MCF 10A (cell line): Measurements from ENCODE around the gene WFIKKN2. TPM values are rescaled to one million over a fixed set of nuclear protein-coding genes. Genes with fewer than 3 reads are reported as not detected.

Experiments
- BruUV-seq: library from RNA; stranded (reverse); fragments of 400-500 nt; replicated peaks from 2 replicates; lab custom pipeline; 2021; lab: Mats Ljungman, UMichigan
- CTCF ChIA-PET: fragments of 300-600 bp; sonication (Branson Sonifier 250); formaldehyde crosslinking; extraction: SDS; loops from one replicate; lab custom pipeline; 2021; ENCODE audit warnings: antibody characterized with exemption, inconsistent platforms; lab: Yijun Ruan, JAX
- POLR2A ChIA-PET: fragments of 300-600, 350-650 bp; sonication (Branson Sonifier 250); formaldehyde crosslinking; extraction: SDS; loops from one replicate; lab custom pipeline; 2020; ENCODE audit warnings: antibody characterized with exemption, inconsistent platforms; lab: Yijun Ruan, JAX
- DNase-seq: peaks from one replicate; pipeline ENCODE4 v3.0.0-alpha.2; 2018; ENCODE audit not compliant: unreplicated experiment
- H3K27ac Mint-ChIP-seq: one replicate; pipeline ENCODE4 v1.8.0; 2022; ENCODE audit warnings: mild to moderate bottlenecking, low read depth, mixed read lengths; ENCODE audit not compliant: unreplicated experiment
- H3K27me3 Mint-ChIP-seq: one replicate; pipeline ENCODE4 v1.8.0; 2022; ENCODE audit warnings: mixed read lengths; ENCODE audit not compliant: insufficient read depth, unreplicated experiment
- H3K36me3 Mint-ChIP-seq: one replicate; pipeline ENCODE4 v1.8.0; 2022; ENCODE audit warnings: mild to moderate bottlenecking, moderate library complexity, mixed read lengths; ENCODE audit not compliant: insufficient read depth, unreplicated experiment
- H3K4me1 Mint-ChIP-seq: one replicate; pipeline ENCODE4 v1.8.0; 2022; ENCODE audit warnings: mixed read lengths; ENCODE audit not compliant: insufficient read depth, unreplicated experiment
- H3K4me3 Mint-ChIP-seq: one replicate; pipeline ENCODE4 v1.8.0; 2022; ENCODE audit warnings: mild to moderate bottlenecking, moderate library complexity, mixed read lengths; ENCODE audit not compliant: unreplicated experiment
- H3K9me3 Mint-ChIP-seq: one replicate; pipeline ENCODE4 v1.8.0; 2022; ENCODE audit warnings: mixed read lengths; ENCODE audit not compliant: unreplicated experiment
- intact Hi-C: fragments of 100-400 bp; cut with micrococcal nuclease; formaldehyde crosslinking; loops from 2 replicates; pipeline ENCODE4 v1.14.1; 2022
- total RNA-seq: library from RNA; stranded (reverse); gene quantifications from 2 replicates; pipeline ENCODE4 v1.2.3, GENCODE V29; 2022
- TF ChIP-seq, protein P1 (sequence below): fragments of 200-600 bp; IDR thresholded peaks from one replicate; pipeline ENCODE4 v1.8.0; 2022; ENCODE audit warnings: antibody characterized with exemption, mild to moderate bottlenecking; ENCODE audit not compliant: unreplicated experiment

Gene WFIKKN2
- total RNA-seq, 1 experiment from 2014 or later: not detected

DNA sequence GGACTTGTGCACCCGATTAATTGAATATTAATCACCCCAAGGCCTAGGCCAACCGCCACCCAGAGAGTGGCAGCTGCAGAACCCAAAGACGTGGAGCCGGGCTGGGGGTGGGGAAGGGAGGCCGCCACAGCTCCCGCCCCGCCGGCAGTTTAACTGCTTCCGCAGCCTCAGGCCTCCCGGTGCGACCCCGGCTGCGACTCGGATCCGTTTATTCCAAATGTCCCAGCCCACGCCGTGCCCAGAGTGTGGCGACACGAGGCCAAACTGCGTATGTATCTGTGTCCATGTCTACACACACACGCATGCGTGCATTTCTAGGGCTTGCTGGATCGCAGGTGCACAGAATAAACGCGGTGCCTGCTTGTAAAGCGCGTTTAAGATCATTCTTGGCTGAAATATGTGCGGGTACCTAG, 31.6 kb downstream of the WFIKKN2 start:
- H3K36me3 Mint-ChIP-seq: peaks cover 43% of the 10 kb centered on the region
- H3K27ac Mint-ChIP-seq: peak overlapping the region; percentile 93
- TF ChIP-seq, protein P1, sequence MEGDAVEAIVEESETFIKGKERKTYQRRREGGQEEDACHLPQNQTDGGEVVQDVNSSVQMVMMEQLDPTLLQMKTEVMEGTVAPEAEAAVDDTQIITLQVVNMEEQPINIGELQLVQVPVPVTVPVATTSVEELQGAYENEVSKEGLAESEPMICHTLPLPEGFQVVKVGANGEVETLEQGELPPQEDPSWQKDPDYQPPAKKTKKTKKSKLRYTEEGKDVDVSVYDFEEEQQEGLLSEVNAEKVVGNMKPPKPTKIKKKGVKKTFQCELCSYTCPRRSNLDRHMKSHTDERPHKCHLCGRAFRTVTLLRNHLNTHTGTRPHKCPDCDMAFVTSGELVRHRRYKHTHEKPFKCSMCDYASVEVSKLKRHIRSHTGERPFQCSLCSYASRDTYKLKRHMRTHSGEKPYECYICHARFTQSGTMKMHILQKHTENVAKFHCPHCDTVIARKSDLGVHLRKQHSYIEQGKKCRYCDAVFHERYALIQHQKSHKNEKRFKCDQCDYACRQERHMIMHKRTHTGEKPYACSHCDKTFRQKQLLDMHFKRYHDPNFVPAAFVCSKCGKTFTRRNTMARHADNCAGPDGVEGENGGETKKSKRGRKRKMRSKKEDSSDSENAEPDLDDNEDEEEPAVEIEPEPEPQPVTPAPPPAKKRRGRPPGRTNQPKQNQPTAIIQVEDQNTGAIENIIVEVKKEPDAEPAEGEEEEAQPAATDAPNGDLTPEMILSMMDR: no peak
- no TSS peak for BruUV-seq
- no peaks in the 10 kb centered on the region for H3K9me3 Mint-ChIP-seq
- intact Hi-C loops: loop anchor here (1.0 to 5.0 kb wide), 3 partner anchors 37 to 285 kb away; partner anchors contain the start of gene NME1
- DNase-seq: no peak
- ChIA-PET CTCF (interaction anchor here (0.7 to 4.7 kb wide), 13 partner anchors 12 to 96 kb away, joined by 3 to 30 read pairs (median 4); no protein-coding TSS in a partner anchor), POLR2A (interaction anchor here (0.7 to 10.4 kb wide), 44 partner anchors 9 to 471 kb away, joined by 3 to 473 read pairs (median 7); partner anchors contain the start of genes LUC7L3, NME1, NME2 and SPAG9)
- H3K4me1 Mint-ChIP-seq: peaks cover 17% of the 10 kb centered on the region
- no peaks in the 10 kb centered on the region for H3K27me3 Mint-ChIP-seq
- peak overlapping the region; percentile 73 for H3K4me3 Mint-ChIP-seq

DNA sequence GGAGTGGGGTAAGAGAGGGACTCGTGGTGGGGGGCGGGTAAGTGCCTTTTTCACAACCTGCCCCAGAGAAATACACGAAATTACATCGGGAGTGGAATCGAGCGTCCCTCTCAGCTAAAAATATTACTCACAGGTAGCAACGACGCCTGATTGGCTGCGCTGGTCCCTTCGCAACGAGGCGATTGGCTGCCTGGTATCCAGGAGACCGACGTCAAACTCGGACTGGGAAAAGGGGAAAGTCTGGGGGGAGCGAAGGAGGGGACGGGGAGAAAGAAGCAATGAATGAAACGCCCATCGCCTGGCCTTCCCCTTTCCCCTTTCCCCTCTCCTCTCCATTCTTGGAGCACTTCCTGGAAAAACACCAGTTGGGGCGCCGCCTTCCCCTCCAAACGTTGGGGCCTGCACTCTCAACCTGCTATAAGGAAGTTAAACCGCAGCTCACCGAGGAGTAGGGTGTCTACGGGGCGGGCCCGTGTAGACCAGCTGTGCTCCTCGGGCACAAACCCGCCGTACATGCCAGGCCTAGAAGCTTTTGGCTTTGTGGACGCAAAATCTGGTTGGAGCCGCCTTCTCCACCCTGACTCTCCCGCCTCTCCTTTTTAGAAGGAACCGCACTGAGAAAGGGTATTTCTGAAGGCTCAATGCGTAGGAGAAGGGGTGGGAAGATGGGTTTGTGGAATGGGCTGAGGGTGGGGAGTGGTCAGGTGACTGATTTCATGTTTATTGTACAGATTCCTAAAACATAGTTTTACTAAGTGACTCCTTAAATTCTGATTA, 32.2 kb downstream of the WFIKKN2 start:
- H3K36me3 Mint-ChIP-seq: peaks cover 37% of the 10 kb centered on the region
- peak overlapping the region; percentile 93 for H3K27ac Mint-ChIP-seq
- TF ChIP-seq, protein P1: no peak
- peak; percentile 98 for DNase-seq
- no TSS peak for BruUV-seq
- H3K4me1 Mint-ChIP-seq: peaks cover 15% of the 10 kb centered on the region
- intact Hi-C loops: loop anchor here (1.0 to 5.0 kb wide), 2 partner anchors 37 to 285 kb away; partner anchors contain the start of gene NME1
- H3K9me3 Mint-ChIP-seq: no peaks in the 10 kb centered on the region
- peak overlapping the region; percentile 73 for H3K4me3 Mint-ChIP-seq
- H3K27me3 Mint-ChIP-seq: no peaks in the 10 kb centered on the region
- CTCF ChIA-PET: interaction anchor here (0.7 to 4.7 kb wide), 8 partner anchors 11 to 96 kb away, joined by 3 to 30 read pairs (median 4); no protein-coding TSS in a partner anchor
- POLR2A ChIA-PET: interaction anchor here (0.8 to 10.4 kb wide), 36 partner anchors 9 to 287 kb away, joined by 3 to 473 read pairs (median 8); partner anchors contain the start of genes NME1 and SPAG9

DNA sequence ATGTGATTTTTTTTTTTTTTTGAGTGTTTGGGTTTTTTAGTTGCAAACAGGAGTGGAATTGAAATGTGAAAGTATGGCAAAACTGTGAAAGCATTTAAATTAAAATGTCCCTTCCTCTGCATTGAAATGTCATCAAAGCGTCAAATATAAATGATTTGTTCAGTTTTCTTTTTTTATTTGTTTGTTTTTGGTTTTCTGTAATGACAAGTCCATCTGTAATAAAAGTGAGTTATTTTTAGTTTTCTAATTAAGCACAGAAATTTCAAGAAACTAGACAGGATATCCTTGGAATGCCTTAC, 32.7 kb downstream of the WFIKKN2 start:
- POLR2A ChIA-PET: interaction anchor here (1.0 to 10.4 kb wide), 21 partner anchors 10 to 286 kb away, joined by 3 to 473 read pairs (median 25); partner anchors contain the start of genes NME1 and SPAG9
- no peaks in the 10 kb centered on the region for H3K27me3 Mint-ChIP-seq
- intact Hi-C loops: loop anchor here (5.0 kb wide), 1 partner anchor 284 kb away; the partner anchor contains the start of gene NME1
- H3K27ac Mint-ChIP-seq: peak overlapping the region; percentile 93
- peaks cover 32% of the 10 kb centered on the region for H3K36me3 Mint-ChIP-seq
- CTCF ChIA-PET: interaction anchor here (1.1 to 2.0 kb wide), 2 partner anchors 11 to 16 kb away, joined by 3 to 13 read pairs; no protein-coding TSS in a partner anchor
- H3K4me3 Mint-ChIP-seq: peak overlapping the region; percentile 73
- TSS peak; percentile 74 for BruUV-seq
- peaks cover 13% of the 10 kb centered on the region for H3K4me1 Mint-ChIP-seq
- no peak for DNase-seq
- H3K9me3 Mint-ChIP-seq: no peaks in the 10 kb centered on the region
- TF ChIP-seq, protein P1: no peak

DNA sequence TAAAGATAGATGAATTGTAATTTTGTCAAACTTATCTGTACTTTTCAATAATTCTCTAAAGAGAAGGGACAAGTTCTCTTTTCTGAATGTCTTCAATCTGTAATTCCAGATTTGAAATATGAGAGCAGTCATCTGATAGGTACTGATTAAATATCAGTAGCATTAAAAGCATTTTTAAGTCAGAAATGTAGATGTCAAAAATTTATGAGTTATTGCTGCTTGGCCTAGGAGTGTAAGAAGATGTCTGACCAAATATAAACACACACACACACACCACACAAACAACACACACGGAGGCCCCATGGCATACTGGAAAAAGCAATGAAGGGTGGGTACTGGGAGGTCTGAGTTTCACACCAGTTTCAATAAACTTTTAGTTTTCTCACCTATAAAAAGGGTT, 33.2 kb downstream of the WFIKKN2 start:
- TF ChIP-seq, protein P1: no peak
- no peaks in the 10 kb centered on the region for H3K9me3 Mint-ChIP-seq
- H3K27me3 Mint-ChIP-seq: no peaks in the 10 kb centered on the region
- BruUV-seq: no TSS peak
- ChIA-PET CTCF (interaction anchor here (0.6 to 1.3 kb wide), 2 partner anchors 15 to 181 kb away, joined by 3 read pairs; no protein-coding TSS in a partner anchor), POLR2A (interaction anchor here (0.7 to 1.4 kb wide), 8 partner anchors 10 to 162 kb away, joined by 3 to 5 read pairs (median 4); no protein-coding TSS in a partner anchor)
- H3K36me3 Mint-ChIP-seq: peaks cover 27% of the 10 kb centered on the region
- DNase-seq: no peak
- peaks cover 13% of the 10 kb centered on the region for H3K4me1 Mint-ChIP-seq
- H3K27ac Mint-ChIP-seq: peak overlapping the region; percentile 93
- peak overlapping the region; percentile 73 for H3K4me3 Mint-ChIP-seq
- intact Hi-C loops: loop anchor here (5.0 kb wide), 1 partner anchor 284 kb away; the partner anchor contains the start of gene NME1
